Measurements from ENCODE around the gene CHST11. TPM values are rescaled to one million over a fixed set of nuclear protein-coding genes. Genes with fewer than 3 reads are reported as not detected.
"Not testable (repeated sequence)": the region's sequence is repeated elsewhere in the genome, so short reads cannot be mapped to it uniquely, and the experiment has no call there.

The CHST11 gene
- polyA plus RNA-seq, 3 donors, result 7.0 to 8.0 (median 7.5) TPM

- DNase-seq (ENCODE audit: extremely low read depth in 1 of 11, low read depth in 9 of 11, low spot score in 4 of 11), result no peak
These were observed 109.7 kb downstream of the CHST11 start for GRCh38 chr12:104566244-104566993.

- DNase-seq (ENCODE audit: extremely low read depth in 1 of 11, low read depth in 9 of 11, low spot score in 4 of 11), result no peak
These were observed 111.2 kb downstream of the CHST11 start for GRCh38 chr12:104567832-104568486.

GRCh38 chr12:104568487-104568868 lies 111.7 kb downstream of the CHST11 start:
- DNase-seq (ENCODE audit: extremely low read depth in 1 of 11, low read depth in 9 of 11, low spot score in 4 of 11), result no peak

GRCh38 chr12:104568935-104569334 lies 112.2 kb downstream of the CHST11 start:
- no peak for DNase-seq (ENCODE audit: extremely low read depth in 1 of 11, low read depth in 9 of 11, low spot score in 4 of 11)

- DNase-seq (ENCODE audit: extremely low read depth in 1 of 11, low read depth in 9 of 11, low spot score in 4 of 11), result no peak
These were observed 112.8 kb downstream of the CHST11 start for GRCh38 chr12:104569346-104570173.

- no peak for DNase-seq (ENCODE audit: extremely low read depth in 1 of 11, low read depth in 9 of 11, low spot score in 4 of 11)
These were observed 113.6 kb downstream of the CHST11 start for GRCh38 chr12:104570174-104570907.

- no peak for DNase-seq (ENCODE audit: extremely low read depth in 1 of 11, low read depth in 9 of 11, low spot score in 4 of 11)
These were observed 114.6 kb downstream of the CHST11 start for GRCh38 chr12:104571328-104571727.

- not testable (repeated sequence) for DNase-seq (ENCODE audit: extremely low read depth in 1 of 11, low read depth in 9 of 11, low spot score in 4 of 11)
These were observed 117.6 kb downstream of the CHST11 start for GRCh38 chr12:104574353-104574752.

GRCh38 chr12:104574758-104575157 lies 118.0 kb downstream of the CHST11 start:
- not testable (repeated sequence) for DNase-seq (ENCODE audit: extremely low read depth in 1 of 11, low read depth in 9 of 11, low spot score in 4 of 11)

- DNase-seq (ENCODE audit: extremely low read depth in 1 of 11, low read depth in 9 of 11, low spot score in 4 of 11), result no peak
These were observed 118.9 kb downstream of the CHST11 start for GRCh38 chr12:104575442-104576186.

GRCh38 chr12:104576187-104576778 lies 119.5 kb downstream of the CHST11 start:
- DNase-seq (ENCODE audit: extremely low read depth in 1 of 11, low read depth in 9 of 11, low spot score in 4 of 11), result no peak

GRCh38 chr12:104576980-104577580 lies 120.3 kb downstream of the CHST11 start:
- no peak for DNase-seq (ENCODE audit: extremely low read depth in 1 of 11, low read depth in 9 of 11, low spot score in 4 of 11)

- DNase-seq (ENCODE audit: extremely low read depth in 1 of 11, low read depth in 9 of 11, low spot score in 4 of 11), result no peak
These were observed 120.8 kb downstream of the CHST11 start for GRCh38 chr12:104577581-104577981.

GRCh38 chr12:104578453-104578852 lies 121.7 kb downstream of the CHST11 start:
- no peak for DNase-seq (ENCODE audit: extremely low read depth in 1 of 11, low read depth in 9 of 11, low spot score in 4 of 11)

GRCh38 chr12:104579718-104580495 lies 123.2 kb downstream of the CHST11 start:
- DNase-seq (ENCODE audit: extremely low read depth in 1 of 11, low read depth in 9 of 11, low spot score in 4 of 11), result no peak

GRCh38 chr12:104581005-104581570 lies 124.3 kb downstream of the CHST11 start:
- DNase-seq (ENCODE audit: extremely low read depth in 1 of 11, low read depth in 9 of 11, low spot score in 4 of 11), result no peak

GRCh38 chr12:104582739-104583138 lies 126.0 kb downstream of the CHST11 start:
- peak in 1 of 11 donors; percentile 23 for DNase-seq (ENCODE audit: extremely low read depth in 1 of 11, low read depth in 9 of 11, low spot score in 4 of 11)
